Endodermal cell (in vitro differentiated cells): ENCODE data around the gene PACS1. TPM values are rescaled to one million over a fixed set of nuclear protein-coding genes. Genes with fewer than 3 reads are reported as not detected.

Source experiments
- DNase-seq: peaks from one replicate; pipeline ENCODE4 v3.0.0-alpha.2; 2017
- H3K27ac ChIP-seq: 2 replicates; pipeline ENCODE4 v1.5.1; 2013; ENCODE audit warnings: mild to moderate bottlenecking, low read depth, low read length, moderate library complexity
- H3K27me3 ChIP-seq: 2 replicates; pipeline ENCODE4 v1.6.1; 2013; ENCODE audit warnings: mild to moderate bottlenecking, low read length, moderate library complexity; ENCODE audit not compliant: insufficient read depth, control insufficient read depth, poor library complexity, severe bottlenecking
- H3K36me3 ChIP-seq: 2 replicates; pipeline ENCODE4 v1.7.0; 2013; ENCODE audit warnings: mild to moderate bottlenecking, low read length, moderate library complexity; ENCODE audit not compliant: control insufficient read depth, insufficient read depth
- H3K4me1 ChIP-seq: one replicate; pipeline ENCODE4 v1.7.0; 2013; ENCODE audit warnings: low read length; ENCODE audit not compliant: control insufficient read depth, insufficient read depth
- H3K4me3 ChIP-seq: 2 replicates; pipeline ENCODE4 v1.5.1; 2013; ENCODE audit warnings: mild to moderate bottlenecking, low read length, moderate library complexity
- H3K9ac ChIP-seq: 2 replicates; pipeline ENCODE4 v1.6.1; 2013; ENCODE audit warnings: mild to moderate bottlenecking, low read length, moderate library complexity; ENCODE audit not compliant: poor library complexity, severe bottlenecking; ENCODE audit errors: extremely low read depth
- H3K9me3 ChIP-seq: 2 replicates; pipeline ENCODE4 v1.6.1; 2013; ENCODE audit warnings: mild to moderate bottlenecking, low read length, moderate library complexity; ENCODE audit not compliant: control insufficient read depth
- H3K27ac Mint-ChIP-seq: 2 replicates; pipeline ENCODE4 v1.8.0; 2020; ENCODE audit warnings: mixed read lengths
- H3K27me3 Mint-ChIP-seq: 2 replicates; pipeline ENCODE4 v1.8.0; 2021; ENCODE audit warnings: mild to moderate bottlenecking, mixed read lengths; ENCODE audit not compliant: insufficient read depth
- H3K36me3 Mint-ChIP-seq: 2 replicates; pipeline ENCODE4 v1.8.0; 2020; ENCODE audit warnings: low read depth, mixed read lengths
- H3K4me1 Mint-ChIP-seq: 2 replicates; pipeline ENCODE4 v1.8.0; 2020; ENCODE audit warnings: mixed read lengths
- H3K4me3 Mint-ChIP-seq: 2 replicates; pipeline ENCODE4 v1.8.0; 2020; ENCODE audit warnings: mild to moderate bottlenecking, moderate library complexity, mixed read lengths
- H3K9me3 Mint-ChIP-seq: 2 replicates; pipeline ENCODE4 v1.8.0; 2020; ENCODE audit warnings: mild to moderate bottlenecking, mixed read lengths
- CTCF ChIP-seq: fragments of 200-600 bp; sonication (generic); conservative IDR thresholded peaks from 2 replicates; pipeline ENCODE4 v1.5.0; 2021; ENCODE audit warnings: antibody characterized with exemption, mild to moderate bottlenecking
- WGBS, 2 experiments: methylation state at CpG; one replicate each; pipeline versions ENCODE4 v1.1.5 to v1.1.7; 2013; ENCODE audit warnings: missing lambda C conversion rate in 2 of 2, mixed read lengths in 1 of 2; ENCODE audit not compliant: insufficient coverage in 1 of 2, insufficient read length in 1 of 2; 5-methylcytosine and 5-hydroxymethylcytosine counted together
- total RNA-seq, 2 donors: library from RNA; stranded (reverse); fragmentation: NEBNext Ultra II Directional in 1 of 2; extraction: Animal tissue kit (Norgen Biotek cat#: 25700) in 1 of 2; gene quantifications; 2 replicates in 1 of 2; 3 replicates in 1 of 2; pipeline ENCODE4 v1.2.1, GENCODE V29; 2021

The PACS1 gene
- total RNA-seq, 2 donors from 2014 or later, result 67.0 to 67.1 TPM

DNA sequence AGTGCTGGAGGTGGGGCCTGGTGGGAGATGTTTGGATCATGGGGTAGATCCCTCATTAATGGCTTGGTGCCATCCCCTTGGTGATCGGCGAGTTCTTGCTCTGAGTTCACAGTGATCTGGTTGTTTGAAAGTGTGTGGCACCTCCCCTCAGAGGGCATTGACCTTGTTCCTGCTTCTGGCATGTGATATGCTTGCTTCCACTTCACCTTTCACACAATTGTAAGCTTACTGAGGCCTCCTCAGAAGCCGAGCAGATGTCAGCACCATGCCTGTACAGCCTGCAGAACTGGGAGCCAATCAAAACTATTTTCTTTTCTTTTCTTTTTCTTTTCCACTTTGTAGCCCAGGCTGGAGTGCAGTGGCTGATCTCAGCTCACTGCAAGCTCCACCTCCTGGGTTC is 32.7 kb upstream of the PACS1 start:
- TF ChIP-seq CTCF, result no peak
- Mint-ChIP-seq H3K4me3 (no peak overlapping the region), H3K4me1 (no peaks in the 10 kb centered on the region), H3K9me3 (peaks cover 18% of the 10 kb centered on the region), H3K36me3 (peaks cover 5% of the 10 kb centered on the region), H3K27ac (no peak overlapping the region), H3K27me3 (peaks cover 17% of the 10 kb centered on the region)
- no peak for DNase-seq
- WGBS, 2 experiments, result 86 to 90% methylated on average over 3 of the region's 3 CpGs
- Histone ChIP-seq H3K4me1 (no peaks in the 10 kb centered on the region), H3K4me3 (no peak overlapping the region), H3K27me3 (no peaks in the 10 kb centered on the region), H3K9ac (no peak overlapping the region), H3K27ac (no peak overlapping the region), H3K9me3 (no peaks in the 10 kb centered on the region), H3K36me3 (no peaks in the 10 kb centered on the region)

- no peak overlapping the region for H3K4me3 Mint-ChIP-seq
- H3K4me1 ChIP-seq, result no peaks in the 10 kb centered on the region
- H3K27ac ChIP-seq, result no peak overlapping the region
- H3K9me3 ChIP-seq, result no peaks in the 10 kb centered on the region
- H3K36me3 Mint-ChIP-seq, result peaks cover 15% of the 10 kb centered on the region
- no peak overlapping the region for H3K4me3 ChIP-seq
- H3K27me3 ChIP-seq, result no peaks in the 10 kb centered on the region
- no peak overlapping the region for H3K27ac Mint-ChIP-seq
- TF ChIP-seq CTCF, result no peak
- DNase-seq, result no peak
- no peak overlapping the region for H3K9ac ChIP-seq
- WGBS, 2 experiments, result 89 to 93% methylated on average over 3 of the region's 3 CpGs
- H3K36me3 ChIP-seq, result no peaks in the 10 kb centered on the region
- H3K9me3 Mint-ChIP-seq, result peaks cover 18% of the 10 kb centered on the region
- peaks cover 3% of the 10 kb centered on the region for H3K4me1 Mint-ChIP-seq
- H3K27me3 Mint-ChIP-seq, result peaks cover 14% of the 10 kb centered on the region
These were observed 30.3 kb upstream of the PACS1 start for GRCh38 chr11:66039765-66040164.

- no peak for TF ChIP-seq CTCF
- H3K27me3 ChIP-seq, result no peaks in the 10 kb centered on the region
- H3K27ac ChIP-seq, result no peak overlapping the region
- H3K4me1 ChIP-seq, result peaks cover 4% of the 10 kb centered on the region
- H3K9ac ChIP-seq, result no peak overlapping the region
- no peaks in the 10 kb centered on the region for H3K36me3 ChIP-seq
- Mint-ChIP-seq H3K9me3 (peaks cover 5% of the 10 kb centered on the region), H3K4me3 (no peak overlapping the region), H3K36me3 (peaks cover 17% of the 10 kb centered on the region), H3K27ac (no peak overlapping the region), H3K4me1 (peaks cover 10% of the 10 kb centered on the region), H3K27me3 (no peaks in the 10 kb centered on the region)
- 94 to 97% methylated on average over 64 to 81 of the region's 81 CpGs for WGBS, 2 experiments
- H3K4me3 ChIP-seq, result no peak overlapping the region
- no peaks in the 10 kb centered on the region for H3K9me3 ChIP-seq
- no peak for DNase-seq
These were observed 27.7 kb upstream of the PACS1 start for GRCh38 chr11:66042227-66042995.
